H1 (cell line): ENCODE data around the gene CCDC71. TPM values are rescaled to one million over a fixed set of nuclear protein-coding genes. Genes with fewer than 3 reads are reported as not detected.

Experiments
- BACH1 ChIP-seq: IDR thresholded peaks from 2 replicates; pipeline ENCODE4 v1.6.1; 2012; ENCODE audit warnings: low read length, improper control_type of control experiment
- EZH2 ChIP-seq: fragments of 200-600 bp; sonication (generic); IDR thresholded peaks from 2 replicates; pipeline ENCODE4 v1.7.1; 2012; ENCODE audit warnings: low read depth, mild to moderate bottlenecking, moderate library complexity, low read length, inconsistent platforms; ENCODE audit not compliant: severe bottlenecking
- JUN ChIP-seq: IDR thresholded peaks from 2 replicates; pipeline ENCODE4 v1.6.1; 2011; ENCODE audit warnings: low read depth, mild to moderate bottlenecking, improper control_type of control experiment, low read length
- POLR2AphosphoS5 ChIP-seq: IDR thresholded peaks from 2 replicates; pipeline ENCODE4 v1.6.1; 2011; ENCODE audit warnings: low read depth, low read length
- SP1 ChIP-seq: IDR thresholded peaks from 2 replicates; pipeline ENCODE4 v1.6.1; 2011; ENCODE audit warnings: low read depth, low read length
- ZNF274 ChIP-seq: IDR thresholded peaks from 2 replicates; pipeline ENCODE4 v1.7.0; 2012; ENCODE audit warnings: low read length, borderline replicate concordance; ENCODE audit errors: extremely low read depth
- polyA plus RNA-seq, 7 experiments: library from polyadenylated mRNA; depleted of rRNA in 3 of 7; stranded (reverse) in 5 of 7; unstranded in 2 of 7; fragments of >200 nt in 5 of 7; fragments of 200-250 nt in 2 of 7; gene quantifications; 1 replicate in 5 of 7; 2 replicates in 1 of 7; 4 replicates in 1 of 7; pipeline versions ENCODE4 v1.2.1 to v1.2.3, GENCODE V29; 2011 to 2013; ENCODE audit warnings: missing spikeins in 2 of 7, mixed read lengths in 2 of 7
- total RNA-seq: library from RNA; stranded (reverse); fragmentation: NEBNext Ultra II Directional; extraction: Animal tissue kit (Norgen Biotek cat#: 25700); gene quantifications from 2 replicates; pipeline ENCODE4 v1.2.1, GENCODE V29; 2021

Gene CCDC71
- total and polyA plus RNA-seq, 2 of the 8 experiments (the other 6 are each of a cell fraction or from before 2014, with no cell fraction given): 26.7 to 57.4 TPM

DNA sequence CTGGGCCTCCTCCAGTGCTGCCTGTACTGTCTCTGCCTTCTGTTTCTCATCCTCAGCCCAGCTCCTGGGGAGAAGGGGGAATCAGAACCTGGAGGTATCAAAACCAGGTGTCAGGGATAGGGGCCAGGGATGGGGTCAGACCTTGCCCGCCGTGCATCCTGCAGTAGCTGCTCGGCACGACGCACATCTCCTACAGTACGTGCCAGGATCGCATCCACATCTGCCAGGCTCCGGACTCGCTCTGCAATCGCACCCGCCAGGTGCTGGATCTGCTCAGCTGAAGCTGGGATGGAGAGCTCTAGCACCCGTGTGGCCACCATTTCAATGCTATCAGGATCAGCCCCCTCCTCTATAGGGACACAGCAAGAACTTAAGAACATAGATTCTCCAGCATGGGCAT, 44.1 kb downstream of the CCDC71 start (continued):
- TF ChIP-seq POLR2AphosphoS5 (no peak), SP1 (no peak), ZNF274 (no peak), BACH1 (no peak), EZH2 (no peak), JUN (no peak)
